Left lung (tissue), 10 donors: ENCODE results near the gene TSPEAR. TPM values are rescaled to one million over a fixed set of nuclear protein-coding genes. Genes with fewer than 3 reads are reported as not detected.
"Not testable (repeated sequence)": the region's sequence is repeated elsewhere in the genome, so short reads cannot be mapped to it uniquely, and the experiment has no call there.

Source experiments
- ATAC-seq: fragments of 200-7000 bp; cut with Tn5 transposase; one replicate; pipeline ENCODE4 v1.9.1; 2020; ENCODE audit warnings: moderate library complexity
- DNase-seq, 4 donors: peaks; one replicate each; pipeline ENCODE4 v3.0.0-alpha.2; 2013 to 2020
- H3K27ac ChIP-seq, 2 donors: fragments of 200-600 bp; sonication (generic) in 1 of 2; one replicate each; pipeline versions ENCODE4 v1.5.0 to v1.8.0; 2020 to 2021
- H3K27me3 ChIP-seq, 2 donors: fragments of 200-600 bp; sonication (generic) in 1 of 2; one replicate each; pipeline versions ENCODE4 v1.5.0 to v1.8.0; 2020 to 2021
- H3K36me3 ChIP-seq, 2 donors: fragments of 200-600 bp; sonication (generic) in 1 of 2; one replicate each; pipeline versions ENCODE4 v1.5.0 to v1.8.0; 2020 to 2021
- H3K4me1 ChIP-seq, 2 donors: fragments of 200-600 bp; one replicate each; pipeline ENCODE4 v1.8.0; 2021
- H3K4me3 ChIP-seq, 2 donors: fragments of 200-600 bp; sonication (generic) in 1 of 2; one replicate each; pipeline versions ENCODE4 v1.5.0 to v1.8.0; 2020 to 2021; ENCODE audit warnings: mild to moderate bottlenecking in 1 of 2
- H3K9me3 ChIP-seq, 2 donors: fragments of 200-600 bp; sonication (generic) in 1 of 2; one replicate each; pipeline versions ENCODE4 v1.5.0 to v1.8.0; 2020 to 2021
- intact Hi-C, 2 donors: fragments of 100-400 bp; cut with DNase I; formaldehyde crosslinking; loops; one replicate each; pipeline versions ENCODE4 v1.11.2 to v1.14.2; 2022
- polyA plus RNA-seq, 6 donors: library from polyadenylated mRNA; unstranded; fragments of 120-200 nt; gene quantifications; one replicate each; pipeline ENCODE4 v1.2.1, GENCODE V29; 2013; ENCODE audit not compliant: insufficient read length in 6 of 6
- total RNA-seq, 2 donors: library from RNA; stranded (reverse); fragmentation: NEBNext Ultra II Directional; extraction: Animal tissue kit (Norgen Biotek cat#: 25700); gene quantifications; one replicate each; pipeline ENCODE4 v1.2.1, GENCODE V29; 2021
- TF ChIP-seq, protein P1 (sequence below), 2 donors: fragments of 200-600 bp; sonication (generic) in 1 of 2; IDR thresholded peaks; one replicate each; pipeline versions ENCODE4 v1.5.0 to v1.8.0; 2021; ENCODE audit warnings: antibody characterized with exemption in 2 of 2
- donor health status: DM: no; HTN: yes; CAD: no.
- donor health status: DM: no; HTN: no; CAD: no.

Gene TSPEAR
- total and polyA plus RNA-seq, 8 donors: 0.10 to 4.7 (median 3.3) TPM

DNA sequence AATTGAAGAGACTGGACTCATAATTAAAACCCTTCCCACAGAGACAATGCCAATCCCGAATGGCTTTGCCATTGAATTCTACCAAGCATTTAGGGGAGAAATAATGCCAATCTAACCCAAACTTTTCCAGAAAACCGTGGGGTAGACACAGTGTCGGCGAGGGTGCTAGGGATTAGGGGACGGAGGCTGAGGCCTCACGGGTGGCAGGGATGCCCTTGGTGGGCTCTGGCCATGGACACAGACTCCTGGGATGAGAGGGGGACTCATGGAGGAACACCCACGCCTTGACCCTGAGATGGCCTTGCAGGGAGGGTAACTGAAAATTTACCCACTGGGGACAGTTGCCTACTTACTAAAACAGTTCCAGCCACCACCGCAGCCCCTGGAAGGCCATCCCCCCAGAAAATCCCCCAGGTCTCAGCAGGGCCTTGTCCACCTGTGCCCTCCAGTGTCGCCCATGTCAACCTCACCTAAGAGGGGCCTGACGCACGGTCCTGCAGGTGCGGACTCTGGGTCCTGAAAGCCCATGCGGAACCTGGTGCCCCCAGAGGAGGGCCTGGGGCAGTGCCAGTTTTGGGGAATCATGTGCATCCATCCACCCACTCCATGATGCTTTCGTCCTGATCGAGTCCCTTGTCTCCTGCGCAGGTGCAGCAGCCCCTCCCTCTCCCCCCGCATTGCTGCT lies 132.9 kb downstream of the TSPEAR start:
- intact Hi-C loops: no loop called here
- no peaks in the 10 kb centered on the region for H3K4me1 ChIP-seq
- ATAC-seq (no peak), DNase-seq (no peak)
- no peak overlapping the region for H3K27ac ChIP-seq
- peaks cover 0 to 48% of the 10 kb centered on the region in 2 donors for H3K27me3 ChIP-seq
- H3K36me3 ChIP-seq: no peaks in the 10 kb centered on the region
- TF ChIP-seq, protein P1, sequence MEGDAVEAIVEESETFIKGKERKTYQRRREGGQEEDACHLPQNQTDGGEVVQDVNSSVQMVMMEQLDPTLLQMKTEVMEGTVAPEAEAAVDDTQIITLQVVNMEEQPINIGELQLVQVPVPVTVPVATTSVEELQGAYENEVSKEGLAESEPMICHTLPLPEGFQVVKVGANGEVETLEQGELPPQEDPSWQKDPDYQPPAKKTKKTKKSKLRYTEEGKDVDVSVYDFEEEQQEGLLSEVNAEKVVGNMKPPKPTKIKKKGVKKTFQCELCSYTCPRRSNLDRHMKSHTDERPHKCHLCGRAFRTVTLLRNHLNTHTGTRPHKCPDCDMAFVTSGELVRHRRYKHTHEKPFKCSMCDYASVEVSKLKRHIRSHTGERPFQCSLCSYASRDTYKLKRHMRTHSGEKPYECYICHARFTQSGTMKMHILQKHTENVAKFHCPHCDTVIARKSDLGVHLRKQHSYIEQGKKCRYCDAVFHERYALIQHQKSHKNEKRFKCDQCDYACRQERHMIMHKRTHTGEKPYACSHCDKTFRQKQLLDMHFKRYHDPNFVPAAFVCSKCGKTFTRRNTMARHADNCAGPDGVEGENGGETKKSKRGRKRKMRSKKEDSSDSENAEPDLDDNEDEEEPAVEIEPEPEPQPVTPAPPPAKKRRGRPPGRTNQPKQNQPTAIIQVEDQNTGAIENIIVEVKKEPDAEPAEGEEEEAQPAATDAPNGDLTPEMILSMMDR (IDR thresholded peaks at IDR 0.05): no peak
- peaks cover 0 to 35% of the 10 kb centered on the region in 2 donors for H3K9me3 ChIP-seq
- no peak overlapping the region for H3K4me3 ChIP-seq

DNA sequence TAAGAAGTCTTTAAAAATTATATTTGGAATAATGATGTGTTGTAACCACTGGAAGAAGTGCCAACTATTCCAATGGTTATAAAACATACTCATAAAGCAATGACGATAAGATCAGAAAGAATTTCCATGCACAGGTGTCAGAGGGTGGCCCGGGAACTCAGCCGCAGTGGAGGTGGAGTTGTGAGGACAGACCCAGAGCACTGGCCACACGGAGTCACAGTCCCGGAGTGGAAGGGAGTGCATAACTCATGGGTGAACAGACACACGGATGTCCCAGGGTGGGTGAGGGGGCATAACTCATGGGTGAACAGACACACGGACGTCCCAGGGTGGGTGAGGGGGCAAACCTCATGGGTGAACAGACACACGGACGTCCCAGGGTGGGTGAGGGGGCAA lies 135.3 kb downstream of the TSPEAR start:
- ATAC-seq: no peak
- H3K27ac ChIP-seq: no peak overlapping the region
- intact Hi-C loops: no loop called here

DNA sequence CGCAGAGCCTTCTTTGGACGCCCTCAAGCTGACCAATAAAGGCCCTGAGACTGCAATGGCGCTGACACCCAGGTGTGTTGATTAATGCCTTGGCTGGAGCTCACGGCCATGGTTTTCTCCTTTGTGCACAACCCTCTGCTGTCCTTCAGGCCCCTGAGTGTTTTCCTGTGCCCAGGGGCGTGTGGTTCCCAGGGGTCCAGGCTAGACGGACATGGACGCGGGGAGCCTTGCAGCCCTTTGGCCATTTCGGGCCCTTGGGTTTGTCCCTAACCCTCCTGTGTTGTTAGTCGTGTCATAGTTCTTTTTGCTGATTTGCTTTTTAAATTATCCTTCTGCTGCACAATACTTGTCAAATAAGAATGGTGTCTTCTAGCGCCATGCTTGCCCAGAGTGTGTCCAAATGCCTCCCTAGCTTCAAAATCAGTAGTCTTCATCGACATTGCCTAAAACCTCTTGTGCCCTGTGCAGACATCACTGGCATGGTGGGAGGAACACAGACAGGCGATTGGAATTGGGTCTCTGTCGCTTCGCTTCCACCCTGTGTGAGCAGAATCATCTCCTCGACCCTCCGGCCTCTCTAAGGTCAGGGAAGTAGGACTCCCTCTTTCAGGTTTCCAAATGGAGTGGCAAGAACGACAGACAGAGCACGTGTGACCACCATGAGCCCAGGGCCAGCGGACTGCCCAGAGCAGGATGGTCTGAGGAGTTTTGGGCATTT lies 135.9 kb downstream of the TSPEAR start:
- ATAC-seq (no peak), DNase-seq (no peak)
- no peak overlapping the region for H3K27ac ChIP-seq
- no peak overlapping the region for H3K4me3 ChIP-seq
- no peaks in the 10 kb centered on the region for H3K4me1 ChIP-seq
- peaks cover 0 to 39% of the 10 kb centered on the region in 2 donors for H3K27me3 ChIP-seq
- H3K36me3 ChIP-seq: no peaks in the 10 kb centered on the region
- peaks cover 0 to 17% of the 10 kb centered on the region in 2 donors for H3K9me3 ChIP-seq
- TF ChIP-seq, protein P1 (IDR thresholded peaks at IDR 0.05): no peak
- intact Hi-C loops: no loop called here

More for the DNA sequence above, 135.3 kb downstream of the TSPEAR start:
- no peaks in the 10 kb centered on the region for H3K36me3 ChIP-seq
- H3K9me3 ChIP-seq: peaks cover 0 to 22% of the 10 kb centered on the region in 2 donors
- peaks cover 0 to 41% of the 10 kb centered on the region in 2 donors for H3K27me3 ChIP-seq
- TF ChIP-seq, protein P1 (IDR thresholded peaks at IDR 0.05): no peak
- DNase-seq: no peak
- H3K4me1 ChIP-seq: no peaks in the 10 kb centered on the region
- H3K4me3 ChIP-seq: no peak overlapping the region

DNA sequence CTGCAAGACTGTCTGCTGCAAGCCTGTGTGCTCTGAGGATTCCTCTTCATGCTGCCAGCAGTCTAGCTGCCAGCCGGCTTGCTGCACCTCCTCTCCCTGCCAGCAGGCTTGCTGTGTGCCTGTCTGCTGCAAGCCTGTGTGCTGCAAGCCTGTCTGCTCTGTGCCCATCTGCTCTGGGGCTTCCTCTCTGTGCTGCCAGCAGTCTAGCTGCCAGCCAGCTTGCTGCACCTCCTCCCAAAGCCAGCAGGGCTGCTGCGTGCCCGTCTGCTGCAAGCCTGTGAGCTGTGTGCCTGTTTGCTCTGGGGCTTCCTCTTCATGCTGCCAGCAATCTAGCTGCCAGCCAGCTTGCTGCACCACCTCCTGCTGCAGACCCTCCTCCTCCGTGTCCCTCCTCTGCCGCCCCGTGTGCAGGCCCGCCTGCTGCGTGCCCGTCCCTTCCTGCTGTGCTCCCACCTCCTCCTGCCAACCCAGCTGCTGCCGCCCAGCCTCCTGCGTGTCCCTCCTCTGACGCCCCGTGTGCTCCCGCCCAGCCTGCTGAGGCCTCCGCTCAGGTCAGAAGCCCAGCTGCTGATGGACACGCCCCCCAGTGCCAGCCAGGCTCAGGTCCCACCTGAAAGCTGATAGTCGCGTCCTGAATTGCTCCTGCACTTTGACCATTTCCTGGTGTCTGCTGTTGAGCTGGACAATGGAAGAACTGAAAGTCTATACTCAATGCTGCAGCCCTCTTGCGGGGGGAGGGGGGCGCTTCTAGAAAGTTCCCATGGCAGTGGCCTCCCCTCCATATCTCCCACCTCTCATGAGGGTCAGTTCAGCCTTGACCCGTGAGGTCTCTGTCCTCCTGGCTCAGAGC lies 136.7 kb downstream of the TSPEAR start:
- ATAC-seq (no peak), DNase-seq (no peak)
- no peak overlapping the region for H3K27ac ChIP-seq
- H3K36me3 ChIP-seq: no peaks in the 10 kb centered on the region
- peaks cover 0 to 38% of the 10 kb centered on the region in 2 donors for H3K27me3 ChIP-seq
- H3K4me3 ChIP-seq: no peak overlapping the region
- peaks cover 0 to 16% of the 10 kb centered on the region in 2 donors for H3K9me3 ChIP-seq
- H3K4me1 ChIP-seq: no peaks in the 10 kb centered on the region
- intact Hi-C loops: no loop called here
- TF ChIP-seq, protein P1 (IDR thresholded peaks at IDR 0.05): no peak

DNA sequence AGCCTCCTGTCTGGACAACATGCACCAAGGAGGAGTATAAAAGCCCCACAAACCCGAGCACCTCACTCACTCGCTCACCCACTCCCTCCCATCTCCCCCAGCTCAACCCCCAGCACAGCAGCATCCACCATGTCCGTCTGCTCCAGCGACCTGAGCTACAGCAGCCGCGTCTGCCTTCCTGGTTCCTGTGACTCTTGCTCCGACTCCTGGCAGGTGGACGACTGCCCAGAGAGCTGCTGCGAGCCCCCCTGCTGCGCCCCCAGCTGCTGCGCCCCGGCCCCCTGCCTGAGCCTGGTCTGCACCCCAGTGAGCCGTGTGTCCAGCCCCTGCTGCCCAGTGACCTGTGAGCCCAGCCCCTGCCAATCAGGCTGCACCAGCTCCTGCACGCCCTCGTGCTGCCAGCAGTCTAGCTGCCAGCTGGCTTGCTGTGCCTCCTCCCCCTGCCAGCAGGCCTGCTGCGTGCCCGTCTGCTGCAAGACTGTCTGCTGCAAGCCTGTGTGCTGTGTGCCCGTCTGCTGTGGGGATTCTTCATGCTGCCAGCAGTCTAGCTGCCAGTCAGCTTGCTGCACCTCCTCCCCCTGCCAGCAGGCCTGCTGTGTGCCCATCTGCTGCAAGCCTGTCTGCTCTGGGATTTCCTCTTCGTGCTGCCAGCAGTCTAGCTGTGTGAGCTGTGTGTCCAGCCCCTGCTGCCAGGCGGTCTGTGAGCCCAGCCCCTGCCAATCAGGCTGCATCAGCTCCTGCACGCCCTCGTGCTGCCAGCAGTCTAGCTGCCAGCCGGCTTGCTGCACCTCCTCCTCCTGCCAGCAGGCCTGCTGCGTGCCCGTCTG lies 137.5 kb downstream of the TSPEAR start, which contains the start of gene KRTAP10-4:
Gene KRTAP10-4, plus strand, starts transcription at position 100 of the 827 bp plus-strand sequence. Its CDS starts 30 bp downstream, at position 130.
- ATAC-seq, intact Hi-C loops, H3K4me1 ChIP-seq, H3K36me3 ChIP-seq, H3K27ac ChIP-seq, H3K4me3 ChIP-seq, DNase-seq: not testable (repeated sequence)
- Histone ChIP-seq H3K9me3 (peaks cover 0 to 16% of the 10 kb centered on the region in 2 donors), H3K27me3 (peaks cover 0 to 35% of the 10 kb centered on the region in 2 donors)
